ENCODE measurements around the gene NEMP1. TPM values are rescaled to one million over a fixed set of nuclear protein-coding genes. Genes with fewer than 3 reads are reported as not detected.
A peak's percentile ranks its signal among the peaks of the same experiment; 100 is the strongest.
"Not testable (repeated sequence)": the region's sequence is repeated elsewhere in the genome, so short reads cannot be mapped to it uniquely, and the experiment has no call there.

The NEMP1 gene
- polyA plus RNA-seq (ENCODE audit: low read depth in 6 of 6): 1 to 10 TPM; 3.9 to 7.1 (median 5.9) TPM

GRCh38 chr12:57078519-57079404 is at the start of gene NEMP1:
NEMP1 (minus strand) TSS chr12:57078791; CDS start chr12:57078745, 46 bp downstream.
- Mint-ChIP-seq H3K9me3 (no peaks in the 10 kb centered on the region), H3K27me3 (no peaks in the 10 kb centered on the region), H3K36me3 (no peaks in the 10 kb centered on the region), H3K4me3 (peak within 1 kb of the TSS; percentile 94 to 100 (median 98)), H3K4me1 (peaks cover 10 to 27% (median 25%) of the 10 kb centered on the region in 3 donors), H3K27ac (peak within 1 kb of the TSS; percentile 79 to 99 (median 98))
- peak; percentile 91 to 92 for ATAC-seq (ENCODE audit: low read depth in 2 of 2)
- DNase-seq: peak; percentile 98

GRCh38 chr12:57127726-57128518 is 49.3 kb upstream of the NEMP1 start, which contains the start of gene LRP1:
LRP1 (plus strand) TSS chr12:57128483; CDS start chr12:57128965, 482 bp downstream.
- peak; percentile 43 to 48 for ATAC-seq (ENCODE audit: low read depth in 2 of 2)
- Mint-ChIP-seq H3K36me3 (peaks cover 0 to 9% of the 10 kb centered on the region in 2 donors), H3K4me3 (peak within 1 kb of the TSS; percentile 89 to 94 (median 90)), H3K4me1 (peaks cover 12 to 17% (median 16%) of the 10 kb centered on the region in 3 donors), H3K27me3 (peaks cover 20 to 43% (median 38%) of the 10 kb centered on the region in 3 donors), H3K27ac (peak within 1 kb of the TSS in 2 of 6 donors; percentile 39 to 61), H3K9me3 (peaks cover 0 to 2% (median 0%) of the 10 kb centered on the region in 7 donors)
- peak; percentile 57 for DNase-seq

- H3K4me1 Mint-ChIP-seq: peaks cover 12 to 17% (median 16%) of the 10 kb centered on the region in 3 donors
- H3K27me3 Mint-ChIP-seq: peaks cover 15 to 36% (median 31%) of the 10 kb centered on the region in 3 donors
- peak; percentile 42 to 61 for ATAC-seq (ENCODE audit: low read depth in 2 of 2)
- peaks cover 0 to 9% of the 10 kb centered on the region in 2 donors for H3K36me3 Mint-ChIP-seq
- peak; percentile 40 for DNase-seq
- peak overlapping the region; percentile 89 to 94 (median 90) for H3K4me3 Mint-ChIP-seq
- peaks cover 0 to 2% (median 0%) of the 10 kb centered on the region in 7 donors for H3K9me3 Mint-ChIP-seq
- H3K27ac Mint-ChIP-seq: peak overlapping the region in 1 of 6 donors; percentile 59
These were observed 48.6 kb upstream of the NEMP1 start for GRCh38 chr12:57127101-57127725.

GRCh38 chr12:57126561-57126960 is 48.0 kb upstream of the NEMP1 start:
- H3K4me1 Mint-ChIP-seq: peaks cover 12 to 16% (median 14%) of the 10 kb centered on the region in 3 donors
- ATAC-seq (ENCODE audit: low read depth in 2 of 2): no peak
- H3K9me3 Mint-ChIP-seq: peaks cover 0 to 2% (median 0%) of the 10 kb centered on the region in 7 donors
- DNase-seq: no peak
- H3K27me3 Mint-ChIP-seq: peaks cover 15 to 32% (median 25%) of the 10 kb centered on the region in 3 donors
- H3K27ac Mint-ChIP-seq: peak overlapping the region in 1 of 6 donors; percentile 59
- H3K36me3 Mint-ChIP-seq: peaks cover 0 to 9% of the 10 kb centered on the region in 2 donors
- H3K4me3 Mint-ChIP-seq: peak overlapping the region in 4 of 8 donors; percentile 28 to 91 (median 90)

- H3K4me1 Mint-ChIP-seq: peaks cover 12 to 16% (median 14%) of the 10 kb centered on the region in 3 donors
- no peak for DNase-seq
- H3K4me3 Mint-ChIP-seq: peak overlapping the region in 2 of 8 donors; percentile 89 to 91
- peaks cover 0 to 9% of the 10 kb centered on the region in 2 donors for H3K36me3 Mint-ChIP-seq
- peaks cover 0 to 2% (median 0%) of the 10 kb centered on the region in 7 donors for H3K9me3 Mint-ChIP-seq
- no peak for ATAC-seq (ENCODE audit: low read depth in 2 of 2)
- no peak overlapping the region for H3K27ac Mint-ChIP-seq
- peaks cover 13 to 28% (median 20%) of the 10 kb centered on the region in 3 donors for H3K27me3 Mint-ChIP-seq
These were observed 47.5 kb upstream of the NEMP1 start for GRCh38 chr12:57126061-57126460.

- peak; percentile 66 to 71 for ATAC-seq (ENCODE audit: low read depth in 2 of 2)
- Mint-ChIP-seq H3K4me3 (peak overlapping the region in 1 of 8 donors; percentile 15), H3K36me3 (peaks cover 0 to 9% of the 10 kb centered on the region in 2 donors), H3K4me1 (peaks cover 13 to 14% (median 13%) of the 10 kb centered on the region in 3 donors), H3K9me3 (peaks cover 0 to 2% (median 0%) of the 10 kb centered on the region in 7 donors), H3K27ac (no peak overlapping the region), H3K27me3 (peaks cover 0 to 17% (median 5%) of the 10 kb centered on the region in 3 donors)
- peak; percentile 72 for DNase-seq
These were observed 45.8 kb upstream of the NEMP1 start for GRCh38 chr12:57124261-57124877.

GRCh38 chr12:57123813-57124212 is 45.2 kb upstream of the NEMP1 start:
- H3K27me3 Mint-ChIP-seq: peaks cover 0 to 17% (median 5%) of the 10 kb centered on the region in 3 donors
- peaks cover 19% of the 10 kb centered on the region in 3 donors for H3K4me1 Mint-ChIP-seq
- H3K4me3 Mint-ChIP-seq: no peak overlapping the region
- H3K9me3 Mint-ChIP-seq: peaks cover 0 to 2% (median 0%) of the 10 kb centered on the region in 7 donors
- ATAC-seq (ENCODE audit: low read depth in 2 of 2) (no peak), DNase-seq (no peak)
- peaks cover 0 to 9% of the 10 kb centered on the region in 2 donors for H3K36me3 Mint-ChIP-seq
- no peak overlapping the region for H3K27ac Mint-ChIP-seq

GRCh38 chr12:57120718-57121117 is 42.1 kb upstream of the NEMP1 start:
- not testable (repeated sequence) for H3K27ac Mint-ChIP-seq; H3K4me3 Mint-ChIP-seq; DNase-seq; ATAC-seq (ENCODE audit: low read depth in 2 of 2); H3K36me3 Mint-ChIP-seq; H3K9me3 Mint-ChIP-seq
- peaks cover 0 to 23% (median 5%) of the 10 kb centered on the region in 3 donors for H3K27me3 Mint-ChIP-seq
- peaks cover 16 to 19% (median 17%) of the 10 kb centered on the region in 3 donors for H3K4me1 Mint-ChIP-seq

GRCh38 chr12:57119294-57120085 is 40.9 kb upstream of the NEMP1 start:
- Mint-ChIP-seq H3K36me3 (peaks cover 0 to 8% of the 10 kb centered on the region in 2 donors), H3K4me1 (peaks cover 16 to 19% (median 17%) of the 10 kb centered on the region in 3 donors), H3K9me3 (peaks cover 0 to 2% (median 0%) of the 10 kb centered on the region in 7 donors), H3K27ac (peak overlapping the region in 3 of 6 donors; percentile 51 to 84 (median 75)), H3K4me3 (peak overlapping the region in 3 of 8 donors; percentile 47 to 56 (median 54)), H3K27me3 (peaks cover 0 to 14% (median 5%) of the 10 kb centered on the region in 3 donors)
- ATAC-seq (ENCODE audit: low read depth in 2 of 2) (no peak), DNase-seq (no peak)

- H3K27ac Mint-ChIP-seq: peak overlapping the region in 1 of 6 donors; percentile 84
- peak; percentile 31 for DNase-seq
These were observed 40.2 kb upstream of the NEMP1 start for GRCh38 chr12:57118711-57119271.

More at GRCh38 chr12:57118711-57119271, 40.2 kb upstream of the NEMP1 start:
- Mint-ChIP-seq H3K4me1 (peaks cover 11 to 14% (median 13%) of the 10 kb centered on the region in 3 donors), H3K4me3 (peak overlapping the region in 2 of 8 donors; percentile 10 to 56), H3K36me3 (peaks cover 0 to under 1% of the 10 kb centered on the region in 2 donors), H3K9me3 (peaks cover 0 to 2% (median 0%) of the 10 kb centered on the region in 7 donors), H3K27me3 (peaks cover 0 to 7% (median 0%) of the 10 kb centered on the region in 3 donors)
- ATAC-seq (ENCODE audit: low read depth in 2 of 2): peak; percentile 84 to 88
